ENCODE results near the gene BCAS1.
"Not testable (repeated sequence)": the region's sequence is repeated elsewhere in the genome, so short reads cannot be mapped to it uniquely, and the experiment has no call there.

The BCAS1 gene

GRCh38 chr20:53981752-53982437 is 88.5 kb downstream of the BCAS1 start:
- no peak for DNase-seq

- no peak for DNase-seq
Measured at GRCh38 chr20:53981130-53981529, 89.3 kb downstream of the BCAS1 start.

DNA sequence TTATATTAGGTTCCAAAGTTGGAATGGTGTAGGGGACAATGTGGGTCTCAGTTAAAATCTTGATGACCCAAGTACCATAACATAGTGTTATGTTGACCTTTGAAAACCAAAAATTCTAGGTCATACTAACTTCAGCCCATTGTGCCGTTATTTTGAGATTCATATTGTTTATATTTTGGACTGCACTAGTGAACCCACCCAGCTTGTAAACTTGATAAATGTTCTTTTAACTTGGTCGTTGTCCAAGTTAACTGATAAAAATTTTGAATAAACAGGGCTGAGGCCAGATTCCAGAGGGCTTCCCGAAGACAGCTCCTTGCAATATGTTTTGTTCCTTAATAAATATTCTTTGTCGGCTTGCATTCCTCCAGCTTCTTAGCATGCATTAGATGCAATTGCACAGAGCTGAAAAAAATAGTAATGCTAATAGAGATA is 90.3 kb downstream of the BCAS1 start:
- DNase-seq = no peak

GRCh38 chr20:53978497-53978896 is 91.9 kb downstream of the BCAS1 start:
- DNase-seq = no peak

GRCh38 chr20:53977391-53977790 is 93.0 kb downstream of the BCAS1 start:
- no peak for DNase-seq

DNA sequence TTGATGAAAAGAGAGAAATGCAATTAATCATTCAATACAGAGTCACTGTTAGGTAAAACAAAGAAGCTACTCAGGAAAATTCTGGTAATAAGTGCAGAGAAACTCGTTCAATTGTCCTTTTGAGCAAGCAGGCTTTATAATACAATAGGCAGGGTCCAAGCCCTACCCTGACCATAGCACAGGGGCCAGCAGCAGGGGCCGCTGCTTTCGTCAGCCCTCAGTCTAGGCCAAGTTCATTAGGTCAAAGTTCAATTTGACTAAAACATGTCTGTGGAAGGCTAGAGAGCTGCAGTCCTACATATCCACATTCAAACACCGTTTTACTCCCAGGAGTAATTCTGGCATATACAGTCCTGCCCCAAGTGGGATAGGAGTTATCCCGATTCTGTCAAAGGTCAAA is 94.6 kb downstream of the BCAS1 start:
- DNase-seq = no peak

DNA sequence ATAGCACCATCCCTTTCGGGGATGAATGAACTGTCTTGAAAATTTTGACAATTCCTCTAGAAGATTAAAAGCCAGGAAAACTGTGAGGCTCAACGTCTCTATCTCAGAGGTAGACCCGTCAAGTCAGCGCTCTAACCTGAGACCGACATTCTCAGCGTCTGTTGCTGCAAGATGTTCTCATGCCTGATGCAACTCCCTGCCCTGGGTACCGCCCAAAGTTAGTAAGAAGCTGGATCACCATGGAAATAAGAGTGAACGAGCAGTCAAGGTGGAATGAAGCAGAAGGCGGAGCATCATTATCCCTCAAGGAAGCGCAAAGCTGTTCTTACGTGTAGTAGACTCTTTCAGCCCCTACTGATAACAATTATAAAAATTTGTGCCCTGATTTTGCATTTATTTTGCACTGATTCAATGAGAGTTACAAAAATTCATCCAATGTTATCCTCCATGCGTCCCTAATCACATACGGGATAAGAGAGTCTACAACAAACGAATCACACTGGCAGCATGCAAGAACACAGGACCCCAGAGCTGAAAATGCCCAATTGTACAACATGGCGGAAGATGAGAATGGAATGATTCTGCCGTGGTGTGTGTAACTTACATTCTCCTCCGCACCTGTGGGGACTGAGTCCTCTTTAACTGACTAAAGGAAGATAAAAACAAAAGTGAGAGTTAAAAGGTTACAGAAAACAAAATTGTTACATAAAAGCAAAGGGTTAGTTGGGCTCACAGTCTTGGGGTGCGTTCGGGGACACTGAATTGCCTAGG is 95.4 kb downstream of the BCAS1 start:
- DNase-seq = no peak

GRCh38 chr20:53973882-53974281 is 96.5 kb downstream of the BCAS1 start:
- not testable (repeated sequence) for DNase-seq

DNA sequence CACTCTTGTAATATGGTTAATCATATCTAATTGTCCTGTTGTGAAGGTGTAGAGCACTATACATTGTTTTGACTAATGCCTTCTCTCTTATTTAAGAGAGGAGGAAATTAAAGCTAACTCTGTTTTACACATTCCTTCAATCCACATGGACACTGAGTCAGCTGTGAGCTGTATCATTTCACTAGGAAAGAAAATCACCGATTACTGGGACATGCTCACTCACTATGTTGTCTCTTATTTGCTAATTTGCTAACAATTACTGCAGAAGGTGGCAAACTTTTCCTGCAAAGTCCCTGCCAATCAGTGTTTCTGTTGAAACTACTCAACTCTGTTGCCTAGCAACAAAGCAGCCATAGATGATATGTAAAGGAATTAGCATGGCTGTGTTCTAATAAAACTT is 98.2 kb downstream of the BCAS1 start:
- no peak for DNase-seq

- no peak for DNase-seq
Measured at GRCh38 chr20:53971096-53971683, 99.2 kb downstream of the BCAS1 start.

DNA sequence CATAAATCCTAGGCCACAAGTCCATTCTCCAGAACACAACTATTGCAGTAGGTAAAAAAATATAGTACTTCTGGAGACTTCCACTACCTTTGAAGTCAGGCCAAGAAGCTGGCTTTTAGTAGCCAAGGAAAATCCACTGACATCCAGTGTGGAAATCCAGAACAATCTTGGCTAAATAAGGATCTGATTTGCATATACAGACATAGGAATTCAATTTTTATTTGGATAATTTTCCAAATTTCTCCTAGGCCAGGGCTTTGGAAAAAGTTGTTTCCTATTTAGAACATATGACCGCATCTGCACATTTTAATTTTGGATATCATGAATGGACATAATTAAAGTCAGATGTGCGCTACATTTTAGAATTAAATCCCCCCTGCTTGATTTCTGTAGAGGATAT is 100.2 kb downstream of the BCAS1 start:
- no peak for DNase-seq

- DNase-seq = no peak
Measured at GRCh38 chr20:53967527-53967926, 102.9 kb downstream of the BCAS1 start.

GRCh38 chr20:53966774-53967398 is 103.5 kb downstream of the BCAS1 start:
- no peak for DNase-seq

- no peak for DNase-seq
Measured at GRCh38 chr20:53964501-53965253, 105.7 kb downstream of the BCAS1 start.

- DNase-seq = no peak
Measured at GRCh38 chr20:53964067-53964466, 106.3 kb downstream of the BCAS1 start.

DNA sequence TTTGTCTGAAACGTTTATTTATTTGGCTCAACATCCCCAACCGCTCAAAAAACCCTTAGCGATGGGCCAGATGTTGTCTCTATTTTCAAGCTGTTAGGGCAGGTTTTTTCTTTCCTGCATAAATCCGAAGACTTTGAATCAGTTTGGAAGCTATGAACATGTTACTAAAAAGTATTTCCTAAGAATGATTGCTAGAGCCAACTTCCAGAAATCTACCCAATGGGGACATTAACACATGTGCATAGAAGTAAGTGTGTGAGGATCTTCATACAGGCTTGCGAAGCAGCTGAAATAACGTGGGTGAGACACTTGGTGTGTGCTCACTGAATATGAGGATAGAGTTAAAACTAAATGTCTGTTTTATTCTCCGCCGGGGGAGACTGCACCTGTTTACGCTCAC is 106.8 kb downstream of the BCAS1 start:
- DNase-seq = no peak

GRCh38 chr20:53962388-53962787 is 108.0 kb downstream of the BCAS1 start:
- DNase-seq = no peak

DNA sequence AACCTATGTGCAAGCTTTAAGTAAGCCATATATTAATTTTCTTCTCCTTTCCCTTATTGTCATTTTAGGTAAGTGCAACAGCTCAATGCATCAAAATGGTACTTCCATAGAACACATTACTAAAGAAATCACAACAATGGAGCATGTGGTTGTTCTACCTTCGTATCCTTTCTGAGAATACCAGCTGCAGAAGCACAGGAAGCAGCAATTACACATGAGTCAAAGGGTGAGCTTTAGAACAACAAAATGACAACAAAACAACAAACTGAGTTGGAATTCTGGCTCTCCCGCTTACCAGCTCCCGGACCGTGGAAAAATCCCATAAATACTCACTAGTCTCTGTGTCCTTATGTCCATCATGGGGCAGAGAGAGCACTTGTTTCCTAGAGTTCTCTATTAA is 108.9 kb downstream of the BCAS1 start:
- DNase-seq = no peak

- no peak for DNase-seq
Measured at GRCh38 chr20:53960579-53961272, 109.7 kb downstream of the BCAS1 start.

GRCh38 chr20:53959911-53960578 is 110.3 kb downstream of the BCAS1 start:
- no peak for DNase-seq

DNA sequence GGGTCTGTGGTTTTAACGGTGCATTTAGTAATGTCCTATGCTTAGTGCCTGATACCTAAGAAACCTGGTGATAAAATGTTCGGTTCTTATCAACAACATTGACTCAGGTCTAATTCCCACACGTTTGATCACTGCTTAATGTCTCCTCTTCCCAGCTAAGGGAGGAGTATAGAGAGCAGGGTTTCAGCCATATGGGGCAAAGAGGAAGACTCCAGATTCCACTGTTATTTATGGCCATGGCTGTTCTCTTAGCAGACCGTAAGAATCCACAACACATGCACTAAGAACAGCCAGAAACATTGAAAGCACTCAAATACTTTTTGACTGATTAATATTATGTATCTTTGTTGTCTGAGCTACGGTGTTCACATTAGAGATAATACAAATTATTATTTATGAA is 112.1 kb downstream of the BCAS1 start:
- no peak for DNase-seq

Data from NCI-H446 treated with DMSO at 0.1 percent for 48 hours (cell line).